ENCODE data around the gene SHROOM1. TPM values are rescaled to one million over a fixed set of nuclear protein-coding genes. Genes with fewer than 3 reads are reported as not detected.

The SHROOM1 gene
- total and polyA plus RNA-seq, 2 donors, result 7.2 to 48.3 TPM

DNA sequence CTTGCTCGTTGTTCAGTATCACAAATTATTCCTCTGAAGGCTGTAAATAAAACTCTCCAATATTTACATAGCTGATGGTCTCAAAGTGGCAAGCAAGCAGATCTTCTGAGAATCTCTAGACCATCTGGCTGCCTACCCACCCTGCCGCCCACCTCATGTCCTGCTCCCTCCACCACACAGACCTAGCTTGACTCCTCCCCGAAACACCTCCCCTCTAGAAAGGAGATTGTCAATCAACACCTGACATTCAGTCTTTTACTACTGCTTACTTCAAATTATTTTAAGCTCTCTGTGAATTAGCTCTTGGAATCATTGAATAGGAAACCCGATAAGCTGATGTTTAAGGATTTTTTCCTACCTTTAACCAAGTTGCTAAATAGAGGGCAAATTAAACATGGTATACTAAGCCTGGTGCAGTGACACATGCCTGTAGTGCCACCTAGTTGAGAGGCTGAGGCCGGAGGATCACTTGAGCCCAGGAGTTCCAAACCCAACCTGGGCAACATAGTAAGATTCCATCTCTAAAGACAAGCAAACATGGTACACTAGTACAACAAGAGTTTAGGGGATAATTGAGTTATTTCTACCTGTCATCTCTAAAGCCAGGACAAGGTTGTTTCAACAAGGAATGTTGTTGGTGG, 28.3 kb downstream of the SHROOM1 start:
- WGBS, result 79% methylated on average over 5 of the region's 5 CpGs
- Histone ChIP-seq H3K4me1 (ENCODE audit: insufficient read depth) (no peaks in the 10 kb centered on the region), H3K27ac (ENCODE audit: low read depth) (no peak overlapping the region), H3K4me3 (ENCODE audit: low read depth, low read length) (no peak overlapping the region), H3K36me3 (ENCODE audit: insufficient read depth) (no peaks in the 10 kb centered on the region)
- DNase-seq (ENCODE audit: extremely low spot score), result no peak

- no peak overlapping the region for H3K4me3 ChIP-seq (ENCODE audit: low read depth, low read length)
- DNase-seq (ENCODE audit: extremely low spot score), result no peak
- no peak overlapping the region for H3K27ac ChIP-seq (ENCODE audit: low read depth)
- no peaks in the 10 kb centered on the region for H3K36me3 ChIP-seq (ENCODE audit: insufficient read depth)
- H3K4me1 ChIP-seq (ENCODE audit: insufficient read depth), result no peaks in the 10 kb centered on the region
- WGBS, result 77% methylated on average over 2 of the region's 2 CpGs
Observed at GRCh38 chr5:132800545-132800944, 29.9 kb downstream of the SHROOM1 start.

DNA sequence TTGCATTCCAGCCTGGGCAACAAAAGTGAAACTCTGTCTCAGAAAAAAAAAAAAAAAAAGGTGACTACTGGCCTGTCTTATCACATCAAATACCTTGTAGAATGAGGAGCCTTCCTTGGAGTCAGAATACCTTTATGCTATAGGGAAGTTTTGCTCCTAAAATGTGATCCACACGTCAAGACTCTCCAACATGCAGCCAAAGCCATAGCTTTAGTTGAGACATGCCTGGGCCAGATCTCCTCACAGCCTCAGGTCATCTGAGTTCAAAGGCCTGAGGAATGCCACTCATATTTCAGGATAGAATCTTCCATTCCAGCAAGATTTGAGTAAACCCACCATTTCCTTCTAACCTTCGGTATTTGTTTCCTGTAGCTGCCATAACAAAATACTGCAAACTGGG, 31.1 kb downstream of the SHROOM1 start:
- H3K36me3 ChIP-seq (ENCODE audit: insufficient read depth), result no peaks in the 10 kb centered on the region
- H3K4me1 ChIP-seq (ENCODE audit: insufficient read depth), result no peaks in the 10 kb centered on the region
- WGBS, result 73% methylated on average over 2 of the region's 2 CpGs
- H3K27ac ChIP-seq (ENCODE audit: low read depth), result no peak overlapping the region
- no peak for DNase-seq (ENCODE audit: extremely low spot score)
- H3K4me3 ChIP-seq (ENCODE audit: low read depth, low read length), result no peak overlapping the region

DNA sequence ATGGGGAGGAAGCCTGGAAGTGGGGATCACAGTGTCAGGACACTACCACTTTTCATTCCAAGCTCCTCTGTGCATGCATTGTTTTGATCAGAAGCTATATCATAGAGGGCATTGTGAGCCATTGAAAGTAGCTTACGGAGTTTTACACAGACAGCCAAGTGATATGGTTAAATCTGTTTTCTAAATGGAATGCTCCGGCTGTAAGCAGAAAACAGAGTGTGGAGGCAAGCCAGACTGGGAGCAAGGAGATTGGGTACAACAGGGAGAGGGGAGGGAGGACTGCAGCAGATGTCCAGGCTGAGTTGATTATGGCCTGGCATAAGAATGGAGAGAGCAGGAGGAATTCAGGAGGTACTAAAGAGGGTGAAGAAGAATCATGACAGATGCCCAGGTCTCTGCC, 32.8 kb downstream of the SHROOM1 start:
- DNase-seq (ENCODE audit: extremely low spot score), result no peak
- 42% methylated on average over 2 of the region's 2 CpGs for WGBS

GRCh38 chr5:132791026-132791425, 39.4 kb downstream of the SHROOM1 start:
- Histone ChIP-seq H3K27ac (ENCODE audit: low read depth) (no peak overlapping the region), H3K36me3 (ENCODE audit: insufficient read depth) (no peaks in the 10 kb centered on the region), H3K4me3 (ENCODE audit: low read depth, low read length) (no peak overlapping the region), H3K4me1 (ENCODE audit: insufficient read depth) (no peaks in the 10 kb centered on the region)
- no peak for DNase-seq (ENCODE audit: extremely low spot score)
- WGBS, result 95% methylated on average over 3 of the region's 3 CpGs

More for the DNA sequence above, 32.8 kb downstream of the SHROOM1 start:
- H3K4me1 ChIP-seq (ENCODE audit: insufficient read depth), result no peaks in the 10 kb centered on the region
- no peak overlapping the region for H3K4me3 ChIP-seq (ENCODE audit: low read depth, low read length)
- no peaks in the 10 kb centered on the region for H3K36me3 ChIP-seq (ENCODE audit: insufficient read depth)
- H3K27ac ChIP-seq (ENCODE audit: low read depth), result no peak overlapping the region

GRCh38 chr5:132790201-132790865, 40.1 kb downstream of the SHROOM1 start:
- Histone ChIP-seq H3K4me3 (ENCODE audit: low read depth, low read length) (no peak overlapping the region), H3K4me1 (ENCODE audit: insufficient read depth) (no peaks in the 10 kb centered on the region), H3K36me3 (ENCODE audit: insufficient read depth) (no peaks in the 10 kb centered on the region), H3K27ac (ENCODE audit: low read depth) (no peak overlapping the region)
- WGBS, result 59% methylated on average over 2 of the region's 2 CpGs
- no peak for DNase-seq (ENCODE audit: extremely low spot score)

- no peak overlapping the region for H3K4me3 ChIP-seq (ENCODE audit: low read depth, low read length)
- DNase-seq (ENCODE audit: extremely low spot score), result no peak
- no peaks in the 10 kb centered on the region for H3K4me1 ChIP-seq (ENCODE audit: insufficient read depth)
- WGBS, result 78% methylated on average over 8 of the region's 8 CpGs
- H3K36me3 ChIP-seq (ENCODE audit: insufficient read depth), result no peaks in the 10 kb centered on the region
- H3K27ac ChIP-seq (ENCODE audit: low read depth), result no peak overlapping the region
Observed at GRCh38 chr5:132788990-132789886, 41.2 kb downstream of the SHROOM1 start.

- H3K27ac ChIP-seq (ENCODE audit: low read depth), result no peak overlapping the region
- H3K36me3 ChIP-seq (ENCODE audit: insufficient read depth), result no peaks in the 10 kb centered on the region
- H3K4me3 ChIP-seq (ENCODE audit: low read depth, low read length), result no peak overlapping the region
- WGBS, result 95% methylated on average over 1 of the region's 1 CpG
- no peaks in the 10 kb centered on the region for H3K4me1 ChIP-seq (ENCODE audit: insufficient read depth)
- DNase-seq (ENCODE audit: extremely low spot score), result no peak
Observed at GRCh38 chr5:132788508-132788907, 41.9 kb downstream of the SHROOM1 start.

- 97% methylated on average over 1 of the region's 1 CpG for WGBS
- no peak for DNase-seq (ENCODE audit: extremely low spot score)
- H3K4me1 ChIP-seq (ENCODE audit: insufficient read depth), result no peaks in the 10 kb centered on the region
- no peaks in the 10 kb centered on the region for H3K36me3 ChIP-seq (ENCODE audit: insufficient read depth)
- H3K4me3 ChIP-seq (ENCODE audit: low read depth, low read length), result no peak overlapping the region
- no peak overlapping the region for H3K27ac ChIP-seq (ENCODE audit: low read depth)
Observed at GRCh38 chr5:132787076-132787475, 43.4 kb downstream of the SHROOM1 start.

GRCh38 chr5:132785864-132786263, 44.6 kb downstream of the SHROOM1 start:
- H3K4me1 ChIP-seq (ENCODE audit: insufficient read depth), result no peaks in the 10 kb centered on the region
- WGBS, result 91% methylated on average over 4 of the region's 4 CpGs
- no peak for DNase-seq (ENCODE audit: extremely low spot score)
- no peak overlapping the region for H3K27ac ChIP-seq (ENCODE audit: low read depth)
- no peak overlapping the region for H3K4me3 ChIP-seq (ENCODE audit: low read depth, low read length)
- no peaks in the 10 kb centered on the region for H3K36me3 ChIP-seq (ENCODE audit: insufficient read depth)

DNA sequence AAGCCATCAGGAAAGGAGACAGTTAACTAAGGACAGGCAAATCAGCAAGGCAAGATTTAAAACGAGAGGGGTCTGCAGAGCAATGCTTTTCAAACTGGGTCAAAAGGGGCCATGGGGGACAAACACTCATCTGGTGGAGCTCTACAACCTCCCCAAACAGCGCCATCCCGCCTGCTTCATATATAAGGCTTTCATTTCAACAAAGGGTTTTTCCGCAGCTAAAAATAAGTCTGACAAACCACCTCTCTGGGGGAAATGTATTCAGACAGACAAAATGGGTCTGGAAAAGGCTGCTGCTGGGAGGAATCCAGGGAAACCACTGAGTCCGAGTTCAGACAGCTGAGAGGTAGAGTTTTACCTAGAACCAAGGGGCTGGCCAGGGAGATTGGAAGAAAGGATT, 45.1 kb downstream of the SHROOM1 start:
- Histone ChIP-seq H3K4me3 (ENCODE audit: low read depth, low read length) (no peak overlapping the region), H3K4me1 (ENCODE audit: insufficient read depth) (no peaks in the 10 kb centered on the region), H3K27ac (ENCODE audit: low read depth) (no peak overlapping the region), H3K36me3 (ENCODE audit: insufficient read depth) (no peaks in the 10 kb centered on the region)
- DNase-seq (ENCODE audit: extremely low spot score), result no peak
- WGBS, result 59% methylated on average over 5 of the region's 5 CpGs

GRCh38 chr5:132782101-132782500, 48.3 kb downstream of the SHROOM1 start:
- Histone ChIP-seq H3K27ac (ENCODE audit: low read depth) (no peak overlapping the region), H3K4me1 (ENCODE audit: insufficient read depth) (no peaks in the 10 kb centered on the region), H3K4me3 (ENCODE audit: low read depth, low read length) (no peak overlapping the region), H3K36me3 (ENCODE audit: insufficient read depth) (no peaks in the 10 kb centered on the region)
- no peak for DNase-seq (ENCODE audit: extremely low spot score)
- 54% methylated on average over 4 of the region's 4 CpGs for WGBS

GRCh38 chr5:132781029-132781428, 49.4 kb downstream of the SHROOM1 start:
- 89% methylated on average over 4 of the region's 4 CpGs for WGBS
- Histone ChIP-seq H3K36me3 (ENCODE audit: insufficient read depth) (no peaks in the 10 kb centered on the region), H3K4me3 (ENCODE audit: low read depth, low read length) (no peak overlapping the region), H3K27ac (ENCODE audit: low read depth) (no peak overlapping the region), H3K4me1 (ENCODE audit: insufficient read depth) (no peaks in the 10 kb centered on the region)
- DNase-seq (ENCODE audit: extremely low spot score), result no peak

GRCh38 chr5:132780577-132780976, 49.9 kb downstream of the SHROOM1 start:
- Histone ChIP-seq H3K36me3 (ENCODE audit: insufficient read depth) (no peaks in the 10 kb centered on the region), H3K4me3 (ENCODE audit: low read depth, low read length) (no peak overlapping the region), H3K27ac (ENCODE audit: low read depth) (no peak overlapping the region), H3K4me1 (ENCODE audit: insufficient read depth) (no peaks in the 10 kb centered on the region)
- DNase-seq (ENCODE audit: extremely low spot score), result no peak
- WGBS, result 90% methylated on average over 1 of the region's 1 CpG

Data from urinary bladder (tissue), 4 donors.